Activated T-cell treated with anti-CD3 and anti-CD28 coated beads for 48 hours (primary cell): ENCODE results near the gene CHST3.
A peak's percentile ranks its signal among the peaks of the same experiment; 100 is the strongest.
"Not testable (repeated sequence)": the region's sequence is repeated elsewhere in the genome, so short reads cannot be mapped to it uniquely, and the experiment has no call there.

Source experiments
- DNase-seq: peaks from one replicate; pipeline ENCODE4 v3.0.0-alpha.2; 2020; ENCODE audit warnings: low read depth

CHST3 gene

DNA sequence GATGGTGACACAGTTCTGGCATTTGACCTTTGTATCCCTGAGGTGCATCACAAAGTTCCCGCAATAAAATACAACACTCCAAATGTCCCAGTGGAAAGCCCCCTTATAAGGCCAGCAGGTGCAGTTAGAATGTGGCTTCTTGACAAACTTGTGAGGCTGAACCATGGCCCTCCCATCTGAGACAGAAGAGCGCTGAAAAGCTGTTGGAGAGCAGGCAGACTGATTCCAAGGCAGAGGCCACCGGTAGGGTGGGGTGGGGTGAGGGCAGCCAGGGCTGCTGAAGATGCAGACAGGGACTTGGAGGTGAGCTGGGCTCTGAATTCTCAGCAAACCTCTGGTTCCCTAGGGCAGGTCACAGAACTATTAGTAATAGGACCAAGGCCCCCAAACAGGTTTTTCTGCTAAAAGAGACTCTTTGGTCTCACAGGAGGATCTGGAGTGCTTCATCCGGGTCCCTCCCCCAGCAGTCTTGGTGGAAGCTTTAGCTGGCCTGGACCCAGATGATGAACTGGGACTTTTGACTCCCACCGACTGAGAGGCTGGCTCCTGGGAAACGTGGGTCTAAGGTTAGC lies 15.6 kb upstream of the CHST3 start:
- no peak for DNase-seq

DNA sequence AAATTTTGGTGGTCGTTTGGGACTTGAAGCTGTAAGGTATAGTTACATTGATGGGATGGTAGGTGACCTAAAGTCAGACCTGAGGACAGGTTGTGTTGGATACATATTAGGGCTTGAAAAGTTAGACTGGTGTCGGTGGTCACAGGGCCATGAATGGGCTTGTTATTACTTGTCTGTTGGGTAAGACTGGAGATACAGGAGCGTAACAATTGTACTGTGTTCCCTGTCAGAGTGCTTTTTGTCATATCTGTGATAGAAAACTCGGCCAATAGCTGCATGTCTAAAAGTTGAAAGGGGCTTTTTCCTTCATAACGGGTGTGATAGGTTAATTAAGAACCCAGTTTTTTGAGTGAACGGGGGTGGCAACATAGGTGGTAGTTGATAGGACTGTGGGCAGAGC lies 13.5 kb upstream of the CHST3 start:
- DNase-seq: no peak

DNA sequence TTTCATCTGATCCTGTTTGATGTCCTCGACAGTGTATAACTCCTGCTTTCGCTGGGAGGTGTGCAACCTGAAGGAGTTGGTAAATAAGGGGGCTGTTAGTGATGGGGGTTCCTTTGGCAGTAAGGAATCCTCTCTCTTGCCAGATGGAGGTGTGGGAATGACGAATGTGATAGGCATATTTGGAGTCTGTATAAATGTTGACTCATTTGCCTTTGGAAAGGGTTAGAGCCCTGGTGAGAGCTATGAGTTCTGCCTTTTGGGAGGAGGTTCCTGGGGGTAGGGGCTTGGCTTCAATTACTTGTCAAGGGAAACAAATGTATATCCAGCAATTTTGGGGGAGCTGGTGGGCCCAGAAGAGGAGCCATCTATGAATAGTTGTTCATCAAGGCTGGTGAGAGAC lies 11.4 kb upstream of the CHST3 start:
- DNase-seq: no peak

DNA sequence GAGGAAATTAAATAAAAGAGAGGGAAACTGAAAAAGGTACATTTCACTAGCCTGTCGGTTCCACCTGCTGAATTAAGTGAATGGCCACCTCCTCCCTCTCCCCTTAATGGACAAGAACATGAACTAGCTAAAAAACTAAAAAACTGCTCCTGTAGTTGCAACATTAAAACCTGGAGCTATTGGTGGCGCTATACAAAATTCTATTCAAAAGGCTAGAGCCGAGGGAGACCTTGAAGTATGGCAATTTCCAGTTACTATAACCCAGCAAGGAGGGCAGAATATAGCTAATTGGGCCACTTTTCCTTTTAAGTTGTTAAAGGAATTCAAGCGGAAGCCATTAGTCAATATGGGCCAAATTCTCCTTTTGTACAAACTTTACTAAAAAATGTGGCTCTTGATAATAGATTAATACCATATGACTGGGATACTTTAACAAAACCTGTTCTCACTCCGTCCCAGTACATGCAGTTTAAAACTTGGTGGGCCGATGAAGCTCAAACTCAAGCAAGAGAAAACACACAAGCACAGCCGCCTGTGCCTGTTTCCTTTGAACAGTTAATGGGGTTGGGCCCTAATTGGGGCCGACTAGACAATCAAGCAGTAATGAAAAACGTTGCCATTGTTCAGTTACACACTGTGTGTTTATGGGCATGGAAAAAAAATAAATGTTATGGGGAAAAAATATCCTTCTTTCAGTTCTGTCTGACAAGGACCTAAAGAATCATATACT lies 6.5 kb upstream of the CHST3 start:
- DNase-seq: no peak

DNA sequence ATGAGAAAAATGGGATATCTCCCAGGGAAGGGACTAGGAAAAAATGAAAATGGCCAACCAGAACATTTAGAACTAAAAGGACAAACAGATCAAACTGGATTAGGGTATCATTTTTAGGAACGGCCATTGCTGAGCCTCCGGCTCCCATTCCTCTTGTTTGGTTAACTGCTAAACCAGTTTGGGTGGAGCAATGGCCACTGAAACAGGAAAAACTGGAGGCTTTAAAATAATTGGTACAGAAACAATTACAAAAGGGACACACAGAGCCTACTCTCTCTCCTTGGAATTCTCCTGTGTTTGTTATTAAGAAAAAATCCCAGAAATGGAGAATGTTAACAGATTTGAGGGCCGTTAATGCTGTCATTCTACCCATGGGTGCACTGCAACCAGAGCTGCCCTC lies 4.7 kb upstream of the CHST3 start:
- DNase-seq: no peak

DNA sequence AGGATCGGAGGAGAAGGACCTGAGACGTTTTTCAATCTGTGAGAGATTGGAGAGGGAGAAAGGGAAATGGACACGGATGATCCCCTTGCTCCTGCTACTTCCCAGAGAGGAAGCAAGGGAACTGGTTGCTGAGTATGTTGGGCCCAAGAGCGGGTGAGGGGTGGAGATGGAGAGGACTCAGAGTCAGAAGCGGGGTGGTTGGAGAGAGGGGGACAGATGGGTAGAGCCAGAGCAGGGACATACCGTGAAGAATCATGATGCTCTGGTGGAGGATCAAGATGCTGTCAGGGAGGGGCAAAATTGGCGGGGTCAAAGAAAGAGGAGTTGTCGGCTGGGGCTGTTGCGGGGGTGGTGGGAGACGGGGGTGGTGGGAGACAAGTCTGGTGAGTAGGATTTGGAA lies 2.4 kb upstream of the CHST3 start:
- no peak for DNase-seq

DNA sequence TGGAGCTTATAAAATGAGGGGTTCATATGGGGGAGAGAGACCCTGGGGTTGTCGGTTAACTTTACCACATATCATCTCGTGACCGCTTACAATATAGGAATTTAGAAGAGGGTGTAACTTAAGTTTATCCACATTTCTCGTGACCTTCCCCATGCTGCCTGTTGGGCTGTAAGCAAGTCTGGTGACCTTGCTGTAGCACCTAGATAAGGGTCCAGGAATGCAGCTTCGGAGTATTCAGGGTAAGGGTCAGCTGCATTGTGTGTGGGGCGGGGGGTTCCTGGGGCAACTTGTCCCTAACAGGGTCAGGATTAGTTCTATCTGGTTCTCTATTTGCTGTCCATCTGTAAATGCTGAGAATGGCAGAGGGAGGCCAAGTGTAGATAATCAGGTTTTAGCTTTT lies 1.3 kb upstream of the CHST3 start:
- DNase-seq: no peak

DNA sequence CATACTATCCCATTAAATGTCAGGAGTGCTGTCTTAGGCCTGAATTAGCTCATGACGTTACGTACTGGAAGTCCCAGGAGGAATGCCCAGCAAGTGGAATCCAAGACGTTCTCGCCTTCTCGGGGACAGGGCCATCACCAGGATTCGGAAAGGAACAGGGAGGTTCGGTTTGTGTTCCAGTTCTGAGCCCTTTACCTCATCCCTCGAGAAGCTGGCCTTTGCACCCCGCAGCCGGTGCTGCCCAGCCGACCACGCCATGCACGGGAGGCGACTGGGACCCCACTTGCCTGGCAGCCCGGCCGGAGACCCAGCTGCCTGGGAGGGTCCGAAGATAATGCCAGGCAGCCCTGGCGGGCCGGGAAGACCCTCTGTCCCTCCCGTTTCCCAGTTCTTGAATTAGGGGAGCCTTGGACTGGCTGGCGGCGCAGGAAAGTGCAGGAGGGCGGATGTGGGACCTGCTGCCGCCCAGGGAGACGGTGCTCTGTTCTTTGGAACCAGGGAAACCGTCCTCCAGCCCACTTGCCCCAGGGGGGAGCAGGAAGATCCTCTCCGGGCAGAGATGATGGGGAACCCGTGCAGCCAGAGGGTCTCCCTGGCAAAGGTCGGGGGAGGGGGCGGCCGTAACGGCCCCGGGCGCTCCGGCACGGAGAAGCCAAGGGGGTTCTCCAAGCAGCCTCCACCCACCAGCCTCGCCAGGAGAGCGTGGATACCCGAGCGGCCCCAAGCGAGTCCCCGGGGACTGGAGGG lies 671 bp upstream of the CHST3 start:
- no peak for DNase-seq

DNA sequence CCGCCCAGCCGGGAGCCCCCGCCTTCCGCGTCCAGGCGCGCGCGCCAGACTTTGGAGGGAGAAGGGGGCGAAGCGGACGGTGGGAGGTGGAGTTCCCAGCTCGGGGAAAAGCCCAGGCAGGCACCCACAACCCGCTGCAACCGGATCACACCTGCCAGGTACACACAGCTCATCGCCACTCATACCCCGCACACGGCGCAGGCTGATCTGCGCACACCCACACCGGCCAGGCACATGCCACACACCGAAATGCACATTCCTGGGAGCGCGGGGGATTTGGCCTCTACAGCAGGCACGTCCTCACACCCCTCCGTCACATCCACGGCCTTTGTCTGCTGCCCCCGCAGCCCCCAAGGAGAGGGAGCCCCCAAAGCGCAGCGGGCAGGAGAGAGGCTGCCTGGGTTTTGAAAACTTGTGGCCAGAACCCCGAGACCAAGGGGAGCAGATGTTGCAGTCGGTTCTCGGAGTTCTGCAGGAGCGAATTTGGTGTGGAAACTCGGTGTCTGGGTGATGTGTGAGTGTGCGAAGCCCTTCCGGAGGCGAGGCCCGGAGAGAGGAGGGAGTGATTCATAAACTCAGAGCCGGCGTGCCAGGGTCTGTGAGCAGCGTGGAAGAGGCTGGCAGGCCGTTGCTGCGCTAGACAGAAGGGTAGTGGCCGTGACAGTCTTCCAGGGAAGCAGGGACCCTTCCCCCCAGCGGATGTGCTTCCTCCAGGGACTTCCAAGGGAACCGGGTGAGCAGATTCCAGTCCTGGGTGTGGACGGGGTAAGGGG lies 734 bp downstream of the CHST3 start:
- DNase-seq: peak; percentile 46

DNA sequence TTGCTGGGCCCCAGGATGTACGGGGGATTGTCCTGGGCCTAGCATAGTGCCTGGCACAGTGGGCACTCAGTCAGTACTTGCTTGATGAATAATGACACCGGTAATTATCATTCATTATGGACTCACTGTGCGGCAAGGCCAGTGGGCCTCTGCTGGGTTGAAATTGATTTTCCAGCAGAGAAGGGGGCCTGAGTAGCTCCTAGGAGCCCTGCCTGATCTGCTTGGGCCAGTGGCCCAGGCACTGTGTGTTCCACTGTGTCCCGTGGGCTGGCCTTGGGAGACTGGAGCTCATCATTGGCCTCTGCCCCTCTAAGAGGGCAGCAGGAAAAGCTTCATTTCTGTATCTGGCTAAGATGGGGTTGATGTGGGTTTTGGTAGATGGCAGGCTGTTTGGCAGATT lies 1.4 kb downstream of the CHST3 start:
- no peak for DNase-seq

DNA sequence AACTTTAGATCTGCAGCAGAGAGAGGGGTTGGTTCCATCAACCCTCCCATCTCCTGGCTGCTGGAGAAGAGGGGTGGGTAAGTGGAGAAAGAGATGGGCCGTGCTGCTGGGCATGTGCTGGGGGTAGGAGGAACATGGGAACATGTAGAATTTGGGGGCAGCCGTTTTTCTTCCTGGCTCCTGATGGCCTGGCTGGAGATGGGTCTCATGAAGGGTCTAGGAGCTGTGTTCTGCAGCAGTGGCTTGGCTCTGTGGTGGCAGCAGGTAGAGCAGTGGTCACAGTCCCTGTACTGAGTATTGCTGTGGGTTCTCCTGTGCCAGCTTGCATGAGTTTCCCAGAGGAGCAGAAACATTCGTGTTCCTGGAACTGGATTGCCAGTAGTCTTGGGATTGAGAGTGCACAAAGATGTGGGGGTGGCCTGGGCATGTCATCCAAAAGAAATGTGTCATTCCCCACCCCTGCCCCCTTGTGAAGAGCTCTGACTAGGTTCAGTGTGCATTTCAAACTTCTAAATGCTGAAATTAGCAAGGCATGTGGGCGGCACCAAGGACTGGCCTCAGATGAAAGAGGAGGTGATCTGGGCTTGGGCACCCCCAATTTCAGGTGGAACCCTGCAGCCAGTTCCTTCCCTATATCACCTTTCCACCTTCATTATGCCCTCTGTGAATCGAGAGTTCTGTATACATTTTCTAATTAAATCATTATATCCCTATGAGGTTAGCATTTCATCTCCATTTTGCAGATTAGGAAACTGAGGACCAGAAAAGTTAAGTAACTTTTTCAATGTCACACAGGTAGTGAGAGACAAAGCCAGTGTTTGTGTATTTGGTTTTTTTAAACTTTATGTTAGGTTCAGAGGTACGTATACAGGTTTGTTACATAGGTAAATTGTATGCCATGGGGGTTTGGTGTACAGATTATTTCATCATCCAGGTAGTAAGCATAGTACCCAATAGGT lies 2.1 kb downstream of the CHST3 start:
- DNase-seq: no peak

DNA sequence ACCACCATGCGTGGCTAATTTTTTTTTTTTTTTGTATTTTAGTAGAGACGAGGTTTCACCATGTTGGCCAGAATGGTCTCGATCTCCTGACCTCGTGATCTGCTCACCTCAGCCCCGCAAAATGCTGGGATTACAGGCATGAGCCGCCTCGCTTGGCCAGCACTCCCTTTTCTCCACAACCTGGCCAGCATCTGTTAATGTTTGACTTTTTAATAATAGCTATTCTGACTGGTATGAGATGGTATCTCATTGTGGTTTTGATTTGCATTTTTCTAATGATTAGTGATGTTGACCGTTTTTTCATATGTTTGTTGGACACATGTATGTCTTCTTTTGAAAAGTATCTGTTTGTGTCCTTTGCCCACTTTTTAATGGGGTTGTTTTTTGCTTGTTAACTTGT lies 3.8 kb downstream of the CHST3 start:
- DNase-seq: not testable (repeated sequence)

DNA sequence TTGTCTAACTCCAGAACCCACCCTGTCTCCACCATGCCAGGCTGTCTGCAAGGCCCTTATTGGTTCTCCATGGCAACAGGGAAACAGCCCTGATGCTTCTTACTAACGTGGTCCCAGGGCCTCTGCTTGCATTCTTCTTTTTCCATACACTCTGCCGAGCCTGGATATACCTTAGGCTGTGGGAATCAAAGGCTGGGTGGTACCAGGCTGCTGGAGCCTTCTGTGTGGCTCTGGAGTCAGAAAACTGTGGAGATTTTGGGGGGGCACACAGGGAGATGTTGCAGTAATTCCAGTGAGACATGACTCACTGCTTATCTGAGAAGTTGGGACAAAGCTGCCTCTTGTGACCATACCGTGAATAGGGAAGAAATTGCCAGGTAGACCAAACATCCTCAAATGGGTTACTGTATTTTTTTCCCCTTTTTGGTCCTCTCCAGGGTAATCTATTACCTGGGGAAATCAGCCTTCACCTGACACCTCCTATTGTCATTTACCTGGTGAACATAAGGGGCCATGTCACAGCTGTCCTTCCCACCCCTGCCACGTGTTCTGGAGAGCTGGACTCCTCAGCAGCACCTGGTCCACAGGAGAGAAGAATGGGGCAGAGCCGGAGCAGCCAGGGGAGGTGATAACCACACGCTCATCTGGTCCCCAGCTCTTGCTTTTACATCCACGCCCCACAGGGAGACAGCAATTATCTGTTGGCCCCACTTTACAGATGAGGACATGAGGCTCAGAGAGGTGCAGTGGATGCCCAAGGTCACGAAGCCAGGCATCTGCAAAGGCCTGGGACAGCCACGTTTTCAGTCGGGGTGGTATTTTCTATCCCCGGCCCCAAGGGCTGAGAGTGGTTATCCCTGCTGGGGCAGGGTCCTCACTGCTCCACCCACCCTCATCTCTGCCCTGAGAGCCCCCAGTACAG lies 4.6 kb downstream of the CHST3 start:
- DNase-seq: no peak

DNA sequence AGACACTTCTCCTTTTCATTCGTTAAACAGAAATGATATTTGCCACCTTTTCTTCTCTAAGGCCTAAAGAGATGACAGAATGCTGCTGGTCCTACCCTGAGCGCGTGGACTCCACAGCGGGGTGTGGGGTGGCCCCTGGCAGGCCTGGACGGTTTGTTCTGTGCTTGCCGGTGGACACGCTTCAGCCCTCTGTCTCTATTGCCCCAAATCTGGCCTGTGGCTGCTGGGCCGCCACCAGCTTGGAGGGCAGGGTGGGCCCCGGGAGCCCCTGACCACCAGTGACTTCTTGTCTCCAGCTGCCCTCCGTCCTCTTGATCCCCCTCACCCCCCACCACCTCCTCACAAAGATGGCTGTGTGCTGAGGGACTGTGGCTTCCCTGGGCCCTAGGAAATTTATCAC lies 5.7 kb downstream of the CHST3 start:
- no peak for DNase-seq

DNA sequence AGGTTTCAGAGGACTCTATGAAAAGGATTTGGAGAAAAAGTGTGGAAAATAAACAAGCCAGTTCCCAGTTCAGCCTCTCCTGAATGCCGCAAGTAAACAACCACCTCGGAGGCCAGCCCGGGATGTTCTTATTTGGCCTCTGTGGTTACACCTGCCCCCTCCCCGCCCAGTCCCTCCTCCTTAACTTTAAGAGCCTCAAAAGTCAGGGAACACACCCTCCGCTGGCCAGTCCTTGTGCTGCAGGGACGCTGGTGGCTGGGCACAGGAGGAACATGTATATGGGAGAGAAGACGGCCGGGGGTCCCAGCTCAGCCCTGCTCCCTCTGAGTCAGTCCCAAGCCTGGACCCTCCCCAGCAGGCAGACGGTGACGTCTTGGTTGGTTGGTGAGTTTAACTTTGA lies 6.1 kb downstream of the CHST3 start:
- DNase-seq: no peak

DNA sequence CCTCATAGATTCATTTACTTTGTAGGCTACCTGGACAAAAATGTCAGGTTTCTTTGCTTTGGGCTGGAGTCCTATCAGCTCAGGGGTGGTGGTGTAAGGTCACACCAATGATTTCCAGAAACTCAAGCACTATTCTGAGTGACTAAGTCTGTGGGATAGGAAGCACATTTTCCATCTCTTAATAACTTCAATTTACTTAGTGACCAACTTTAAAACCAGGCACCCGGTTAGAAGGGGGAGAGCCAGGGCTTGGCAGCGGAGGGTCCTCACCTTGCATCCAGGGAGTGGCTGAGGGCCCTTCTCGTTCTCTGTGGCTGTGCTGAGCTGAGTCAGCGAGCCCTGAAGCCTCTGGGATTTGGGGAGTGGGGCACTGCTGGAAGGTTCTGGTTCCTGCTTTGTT lies 6.7 kb downstream of the CHST3 start:
- no peak for DNase-seq

DNA sequence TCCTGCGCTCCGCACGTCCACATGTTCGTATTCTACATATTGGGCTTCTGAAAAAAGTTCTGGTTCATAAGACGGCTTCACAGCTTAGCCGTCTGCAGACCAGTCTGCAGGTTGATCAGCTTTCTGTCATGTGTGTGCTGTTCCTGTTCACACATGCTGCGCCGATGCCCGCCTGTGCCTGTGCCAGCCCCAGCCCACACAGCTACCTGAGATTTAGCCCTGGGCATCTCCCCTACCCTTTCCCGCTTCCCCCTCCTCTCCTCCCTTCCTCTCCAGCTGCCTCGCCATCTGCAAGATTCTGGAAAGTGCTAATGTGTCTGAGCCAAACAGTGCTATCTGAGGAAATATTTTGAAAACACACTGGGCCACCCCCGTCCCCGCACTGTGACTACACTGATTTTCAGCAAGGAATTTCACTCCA lies 7.1 kb downstream of the CHST3 start:
- no peak for DNase-seq

DNA sequence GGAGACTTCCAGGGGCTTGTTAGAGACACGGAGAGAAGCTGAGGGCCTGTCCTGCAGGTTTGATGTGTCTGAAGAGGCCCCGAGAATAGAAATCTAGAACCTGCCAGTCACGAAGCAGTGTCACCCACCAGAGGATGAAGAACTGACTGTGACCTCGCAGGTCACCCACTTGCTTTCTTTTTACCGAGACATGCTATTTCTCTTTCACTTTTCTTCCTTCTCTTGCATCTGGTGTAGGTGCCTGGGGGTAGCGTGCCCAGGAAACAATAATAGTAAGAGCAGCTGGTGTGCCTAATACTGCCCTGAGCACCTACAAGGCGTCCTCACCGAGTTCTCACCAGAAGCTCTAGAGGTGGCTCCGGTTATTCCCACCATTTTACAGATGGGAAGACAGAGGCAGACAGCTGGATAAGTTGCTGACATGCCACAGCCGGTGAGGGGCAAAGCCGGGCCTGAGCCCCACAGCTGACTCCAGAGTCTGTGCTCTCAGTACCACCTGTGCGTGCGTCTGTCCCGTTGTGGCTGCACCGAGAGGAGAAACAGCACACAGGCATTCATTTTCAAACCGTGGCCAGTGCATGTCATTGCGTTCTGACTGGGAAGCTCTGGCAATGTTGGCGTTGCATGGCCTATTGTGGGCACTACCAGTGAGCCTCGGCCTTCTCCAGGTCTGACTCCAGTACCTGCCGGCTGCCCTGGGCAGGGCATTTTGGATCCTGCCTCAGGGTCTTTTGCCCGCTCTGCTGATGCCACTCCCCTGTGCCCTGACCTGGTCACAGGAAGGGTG lies 7.8 kb downstream of the CHST3 start:
- no peak for DNase-seq
